HepG2 (cell line): ENCODE data around the gene SOWAHA. TPM values are rescaled to one million over a fixed set of nuclear protein-coding genes. Genes with fewer than 3 reads are reported as not detected.
A peak's percentile ranks its signal among the peaks of the same experiment; 100 is the strongest.

Source experiments
- ATAC-seq: fragments of 200-7000 bp; cut with Tn5 transposase; 3 replicates; pipeline ENCODE4 v1.9.1; 2020; ENCODE audit warnings: mild to moderate bottlenecking, moderate library complexity
- BruUV-seq: library from RNA; stranded (reverse); fragments of 400-500 nt; replicated peaks from 2 replicates; lab custom pipeline; 2021; lab: Mats Ljungman, UMichigan
- CTCF ChIA-PET: fragments of 300-600 bp; formaldehyde crosslinking; extraction: SDS; loops from one replicate; lab custom pipeline; 2021; ENCODE audit warnings: low total read pairs, inconsistent platforms, low intra/inter-chr PET ratio; lab: Yijun Ruan, JAX
- POLR2A ChIA-PET: fragments of 350-600 bp; sonication (Branson Sonifier 250); formaldehyde crosslinking; loops from one replicate; lab custom pipeline; 2020; ENCODE audit warnings: antibody characterized with exemption, inconsistent platforms; lab: Yijun Ruan, JAX
- DNase-seq: peaks from one replicate; pipeline ENCODE4 v3.0.0-alpha.2; 2015; ENCODE audit warnings: low spot score
- FAIRE-seq: peaks from 3 replicates; lab custom pipeline; 2011; peaks lifted over from hg19 to GRCh38; lab: Jason Lieb, UNC
- H2AFZ ChIP-seq: one replicate; pipeline ENCODE4 v1.6.1; 2011; ENCODE audit warnings: low read length, inconsistent platforms
- H3K27ac ChIP-seq: fragments of 300-600 bp; 3 replicates; pipeline ENCODE4 v1.8.0; 2011; ENCODE audit warnings: mixed run types, mild to moderate bottlenecking, mixed read lengths, low read length, inconsistent platforms; ENCODE audit not compliant: insufficient read depth; ENCODE audit errors: extremely low read length
- H3K27me3 ChIP-seq, 2 experiments: fragments of 200-600 bp in 1 of 2; 2 replicates in 1 of 2; 3 replicates in 1 of 2; pipeline versions ENCODE4 v1.6.0 to v1.8.0; 2011; ENCODE audit warnings: low read length in 2 of 2, mild to moderate bottlenecking in 2 of 2, moderate library complexity in 2 of 2, inconsistent platforms in 1 of 2; ENCODE audit not compliant: insufficient read depth in 2 of 2, control insufficient read depth in 1 of 2
- H3K36me3 ChIP-seq, 2 experiments: fragments of 200-600 bp in 1 of 2; replicated peaks in 1 of 2; 2 replicates in 1 of 2; 3 replicates in 1 of 2; pipeline versions ENCODE4 v1.5.1 to v1.8.0; 2011; ENCODE audit warnings: low read length in 2 of 2, inconsistent platforms in 1 of 2; ENCODE audit not compliant: insufficient read depth in 2 of 2, control insufficient read depth in 1 of 2
- H3K4me1 ChIP-seq: 2 replicates; pipeline ENCODE4 v1.5.1; 2012; ENCODE audit warnings: low read length, inconsistent platforms; ENCODE audit not compliant: insufficient read depth
- H3K4me2 ChIP-seq: 2 replicates; pipeline ENCODE4 v1.6.0; 2011; ENCODE audit warnings: low read depth, low read length, inconsistent platforms
- H3K4me3 ChIP-seq, 3 experiments: fragments of 200-600 bp in 1 of 3; sonication (generic), shearing (Covaris generic) in 1 of 3; replicated peaks in 1 of 3; 2 replicates each; pipeline ENCODE4 v1.5.1; 2011 to 2016; ENCODE audit warnings: low read length in 3 of 3, inconsistent platforms in 2 of 3, low read depth in 2 of 3, mild to moderate bottlenecking in 2 of 3, control low read depth in 1 of 3, mixed read lengths in 1 of 3; ENCODE audit not compliant: insufficient read depth in 1 of 3
- H3K79me2 ChIP-seq: one replicate; pipeline ENCODE4 v1.6.1; 2011; ENCODE audit warnings: low read length, inconsistent platforms; ENCODE audit not compliant: insufficient read depth
- H3K9ac ChIP-seq: 2 replicates; pipeline ENCODE4 v1.6.0; 2011; ENCODE audit warnings: mild to moderate bottlenecking, low read depth, low read length, inconsistent platforms; ENCODE audit not compliant: insufficient read depth
- H3K9me3 ChIP-seq: 2 replicates; pipeline ENCODE4 v1.5.1; 2012; ENCODE audit warnings: mild to moderate bottlenecking, low read length
- H4K20me1 ChIP-seq: 2 replicates; pipeline ENCODE4 v1.6.0; 2011; ENCODE audit warnings: inconsistent platforms, mild to moderate bottlenecking, low read length, moderate library complexity; ENCODE audit not compliant: insufficient read depth
- CHD4 ChIP-seq: fragments of 200-600 bp; sonication (generic); IDR thresholded peaks from 2 replicates; pipeline ENCODE4 v1.7.0; 2017; ENCODE audit warnings: mild to moderate bottlenecking, low read length, borderline replicate concordance
- CREM ChIP-seq, 2 experiments: sonication (generic) in 1 of 2; formaldehyde crosslinking in 1 of 2; IDR thresholded peaks; 2 replicates each; pipeline versions ENCODE4 v1.4.0 to v1.6.1; 2016 to 2020; ENCODE audit warnings: antibody characterized with exemption in 1 of 2, mild to moderate bottlenecking in 1 of 2, missing genetic modification reagents in 1 of 2
- FOXA3 ChIP-seq: IDR thresholded peaks from 2 replicates; pipeline ENCODE4 v1.6.1; 2016; ENCODE audit warnings: missing genetic modification reagents, missing compliant biosample characterization
- GATAD2A ChIP-seq: IDR thresholded peaks from 2 replicates; pipeline ENCODE4 v1.6.1; 2016
- SAP130 ChIP-seq: IDR thresholded peaks from 2 replicates; pipeline ENCODE4 v1.6.1; 2016; ENCODE audit warnings: low read depth
- ZNF17 ChIP-seq: sonication (generic); formaldehyde crosslinking; IDR thresholded peaks from 2 replicates; pipeline ENCODE4 v1.5.0; 2020; ENCODE audit warnings: mild to moderate bottlenecking, missing genetic modification reagents
- ZNF547 ChIP-seq: sonication (generic); formaldehyde crosslinking; IDR thresholded peaks from 2 replicates; pipeline ENCODE4 v1.5.1; 2020; ENCODE audit warnings: mild to moderate bottlenecking, missing genetic modification reagents
- ZNF652 ChIP-seq: IDR thresholded peaks from 2 replicates; pipeline ENCODE4 v1.6.1; 2016; ENCODE audit warnings: low read depth, borderline replicate concordance
- ZNF782 ChIP-seq: sonication (generic); formaldehyde crosslinking; IDR thresholded peaks from 2 replicates; pipeline ENCODE4 v1.4.0; 2020; ENCODE audit warnings: missing genetic modification reagents, mild to moderate bottlenecking, borderline replicate concordance
- WGBS: methylation state at CpG from one replicate; pipeline ENCODE4 v1.1.6; 2017; ENCODE audit warnings: low lambda C conversion rate; 5-methylcytosine and 5-hydroxymethylcytosine counted together
- in situ Hi-C: cut with HindIII; loops from 2 replicates; pipeline ENCODE4 v1.10.0; 2017; ENCODE audit warnings: low pct_unique_long_range_greater_than_20kb; ENCODE audit not compliant: extremely low pct_ligation_motif_present
- intact Hi-C: fragments of 100-400 bp; cut with micrococcal nuclease; formaldehyde crosslinking; loops from one replicate; pipeline ENCODE4 v1.10.0; 2022; ENCODE audit not compliant: unreplicated experiment
- polyA plus RNA-seq, 8 experiments: library from polyadenylated mRNA; depleted of rRNA in 3 of 8; stranded (reverse) in 7 of 8; unstranded in 1 of 8; fragments of >200 nt; fragmentation: Illumina TruSeq in 4 of 8; extraction: Trizol in 4 of 8; gene quantifications; 2 replicates each; pipeline versions ENCODE4 v1.2.1 to v1.2.3, GENCODE V29; 2011 to 2016; ENCODE audit warnings: low read depth in 4 of 8, missing spikeins in 1 of 8, mixed read lengths in 1 of 8; ENCODE audit not compliant: insufficient read depth in 1 of 8
- total RNA-seq, 5 experiments: library from RNA; depleted of rRNA; stranded (reverse); fragments of >200 nt; fragmentation: Illumina TruSeq; extraction: Trizol; gene quantifications; 2 replicates each; pipeline ENCODE4 v1.2.3, GENCODE V29; 2016; ENCODE audit warnings: low read depth in 1 of 5

The SOWAHA gene
- total and polyA plus RNA-seq, 2 of the 13 experiments (the other 11 are each of a cell fraction or from before 2014, with no cell fraction given): 0.95 to 1.9 TPM

- no TSS peak for BruUV-seq
- H3K27ac ChIP-seq: no peak overlapping the region
- H3K9me3 ChIP-seq: no peaks in the 10 kb centered on the region
- no peaks in the 10 kb centered on the region for H3K36me3 ChIP-seq
- intact Hi-C loops: no loop called here
- FAIRE-seq (no peak), ATAC-seq (no peak), DNase-seq (no peak)
- TF ChIP-seq ZNF17 (CRISPR knock-in tag): no peak
- TF ChIP-seq GATAD2A: peak; percentile 33; the same call in 1 of the 2 replicates
- TF ChIP-seq SAP130 (CRISPR knock-in tag): 0 out of 2 replicates have a peak, but pooled peaks have one; percentile 9
- TF ChIP-seq FOXA3: 0 out of 2 replicates have a peak, but pooled peaks have one; percentile 20
- no peak for TF ChIP-seq ZNF547 (CRISPR knock-in tag)
- peak; percentile 91 for TF ChIP-seq ZNF652
- no peak overlapping the region for H3K9ac ChIP-seq
- no peak overlapping the region for H3K4me3 ChIP-seq
- CTCF ChIA-PET: no interaction called here
- WGBS: 69% methylated on average over 3 of the region's 3 CpGs
- no peak overlapping the region for H2AFZ ChIP-seq
- no peaks in the 10 kb centered on the region for H3K27me3 ChIP-seq
- in situ Hi-C loops: loop anchor here (5.0 kb wide), 1 partner anchor 38 kb away; the partner anchor contains the start of gene LEAP2
- POLR2A ChIA-PET: interaction anchor here (0.6 to 1.8 kb wide), 3 partner anchors 32 to 96 kb away, joined by 3 to 9 read pairs (median 5); partner anchors contain the start of genes GDF9 and UQCRQ
- H3K4me1 ChIP-seq: peaks cover 75% of the 10 kb centered on the region
- peaks cover 12% of the 10 kb centered on the region for H3K79me2 ChIP-seq
- no peak overlapping the region for H3K4me2 ChIP-seq
- no peaks in the 10 kb centered on the region for H4K20me1 ChIP-seq
These were observed 21.0 kb downstream of the SOWAHA start for GRCh38 chr5:132834057-132834456.

- no peaks in the 10 kb centered on the region for H3K27me3 ChIP-seq
- H3K4me2 ChIP-seq: peak overlapping the region; percentile 92
- H3K79me2 ChIP-seq: no peaks in the 10 kb centered on the region
- H3K4me1 ChIP-seq: peaks cover 87% of the 10 kb centered on the region
- H4K20me1 ChIP-seq: no peaks in the 10 kb centered on the region
- POLR2A ChIA-PET: interaction anchor here (0.5 to 4.8 kb wide), 9 partner anchors 14 to 191 kb away, joined by 3 to 43 read pairs (median 3); partner anchors contain the start of genes GDF9 and UQCRQ
- no peak for ATAC-seq
- TF ChIP-seq ZNF782 (CRISPR knock-in tag): no peak
- 0 out of 2 replicates have a peak, but pooled peaks have one; percentile 3 for TF ChIP-seq CREM (IDR thresholded peaks at IDR 0.05)
- TF ChIP-seq CREM (CRISPR knock-in tag; IDR thresholded peaks at IDR 0.05): no peak
- peak; percentile 45; the same call in 1 of the 2 replicates for TF ChIP-seq CHD4
- FAIRE-seq: no peak
- intact Hi-C loops (no loop called here), in situ Hi-C loops (no loop called here)
- H3K27ac ChIP-seq: peak overlapping the region; percentile 98
- 15% methylated on average over 1 of the region's 1 CpG for WGBS
- H3K36me3 ChIP-seq: no peaks in the 10 kb centered on the region
- H2AFZ ChIP-seq: no peak overlapping the region
- DNase-seq: no peak
- CTCF ChIA-PET: no interaction called here
- peak overlapping the region; percentile 7; the same call in 1 of the 2 replicates for H3K9ac ChIP-seq
- H3K9me3 ChIP-seq: no peaks in the 10 kb centered on the region
- BruUV-seq: no TSS peak
- no peak overlapping the region for H3K4me3 ChIP-seq
These were observed 23.8 kb downstream of the SOWAHA start for GRCh38 chr5:132836852-132837251.
